ENCODE results near the gene INPP5B.
"Not testable (repeated sequence)": the region's sequence is repeated elsewhere in the genome, so short reads cannot be mapped to it uniquely, and the experiment has no call there.

Gene INPP5B

DNA sequence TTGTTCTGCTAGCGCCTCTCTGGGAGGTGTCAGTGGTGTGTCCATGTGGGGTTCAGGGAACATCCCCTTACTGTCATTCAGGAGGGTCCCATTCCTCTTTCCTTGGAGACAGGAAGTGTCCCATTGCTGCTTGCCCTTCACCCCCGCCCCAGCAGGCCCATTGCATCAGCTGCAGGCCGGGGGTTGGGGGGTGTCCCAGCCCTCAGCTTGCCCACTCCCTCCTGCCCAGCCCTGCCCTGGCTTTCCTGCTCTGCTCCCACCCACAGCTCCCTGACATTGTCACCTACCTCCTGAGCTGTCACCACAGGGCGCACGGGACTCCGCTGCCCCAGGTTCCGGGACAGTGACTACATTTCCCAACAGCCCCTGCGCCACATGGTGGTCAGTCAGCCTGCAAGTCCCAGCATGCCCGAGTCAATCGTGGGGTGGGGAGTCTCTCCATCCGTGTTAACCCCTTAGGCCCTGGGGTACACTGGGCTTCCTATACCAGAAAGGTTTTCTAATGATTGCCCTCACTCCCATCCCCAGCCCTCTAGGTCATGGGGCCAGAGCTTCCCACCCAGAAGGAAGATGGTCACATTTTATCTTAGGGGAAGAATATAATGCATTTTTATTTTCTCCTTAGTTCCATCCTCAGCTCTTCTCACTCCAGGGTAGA lies at the start of gene INPP5B:
INPP5B (minus strand) TSS at position 351 of the 658 bp plus-strand sequence. CDS start 745 bp downstream, outside the sequence.
- no peak for DNase-seq

- DNase-seq = no peak
Observed at GRCh38 chr1:37995751-37996345, 49.0 kb upstream of the INPP5B start.

- DNase-seq = no peak
Observed at GRCh38 chr1:37994886-37995566, 48.2 kb upstream of the INPP5B start.

DNA sequence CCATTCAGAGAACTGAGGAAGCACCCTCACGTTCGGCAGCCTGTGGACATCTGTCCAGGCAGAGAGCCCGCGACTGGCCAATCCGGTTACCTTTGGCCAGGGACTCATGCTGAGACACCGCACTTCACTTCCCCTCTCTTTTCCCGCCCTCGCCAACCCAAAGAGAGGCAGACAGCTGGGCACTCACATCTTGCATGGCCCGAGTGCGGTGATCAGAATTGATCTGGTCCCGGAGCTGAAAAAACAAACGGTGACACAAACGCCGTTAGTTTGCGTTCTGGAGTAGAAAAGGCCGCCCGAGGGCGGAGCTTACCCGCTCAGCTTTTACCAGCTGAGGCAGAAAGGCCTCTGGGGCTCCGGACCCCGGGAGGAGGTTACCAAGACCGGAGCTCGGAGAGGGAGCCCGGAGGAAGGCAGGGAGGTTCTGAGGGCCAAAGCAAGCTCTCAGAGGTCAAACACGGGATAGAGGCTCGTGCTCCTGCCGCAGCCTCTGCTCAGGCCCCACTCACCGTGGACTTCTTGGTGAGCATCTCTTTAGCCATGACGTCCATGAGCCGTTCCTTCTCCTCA lies 42.6 kb upstream of the INPP5B start:
- DNase-seq = no peak

DNA sequence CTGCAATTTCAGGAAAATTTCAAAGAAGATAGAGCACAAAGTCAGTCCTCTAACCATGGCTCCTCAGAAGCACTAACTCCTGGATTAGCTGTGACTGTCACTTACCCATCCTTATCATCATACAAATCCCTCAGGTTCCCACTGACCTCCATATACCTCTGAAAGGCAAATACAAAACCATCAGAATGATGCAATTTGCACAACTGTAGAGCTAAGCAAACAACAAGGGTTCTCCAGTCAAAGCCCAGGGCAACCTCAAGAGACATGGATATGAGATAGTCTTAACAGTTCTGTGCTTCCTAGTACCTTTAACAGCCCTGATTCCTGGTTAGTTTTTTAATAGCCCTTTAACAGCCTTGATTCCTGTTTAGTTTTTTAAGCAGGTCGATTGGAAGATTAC lies 40.8 kb upstream of the INPP5B start:
- DNase-seq = no peak

GRCh38 chr1:37983546-37983945 lies 36.7 kb upstream of the INPP5B start:
- DNase-seq = no peak

DNA sequence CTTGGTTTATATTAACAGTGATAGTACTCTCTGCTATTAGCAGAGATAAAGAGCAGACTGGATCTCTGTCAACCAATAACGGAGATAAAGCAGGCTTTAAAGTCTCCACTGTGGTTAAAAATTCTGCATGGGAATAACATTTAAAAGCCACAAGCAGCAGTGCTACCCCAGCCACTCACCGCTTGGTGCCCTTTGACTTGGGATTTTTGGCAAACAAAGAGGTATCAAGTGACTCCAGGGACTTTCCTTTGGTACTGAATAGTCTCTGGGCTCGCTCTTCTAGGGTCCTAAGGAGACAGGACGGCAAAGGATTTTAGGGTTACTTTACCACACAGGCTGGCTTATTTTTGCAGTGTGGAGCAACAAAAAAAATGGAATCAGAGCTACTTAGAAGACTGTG lies 31.7 kb upstream of the INPP5B start:
- no peak for DNase-seq

DNA sequence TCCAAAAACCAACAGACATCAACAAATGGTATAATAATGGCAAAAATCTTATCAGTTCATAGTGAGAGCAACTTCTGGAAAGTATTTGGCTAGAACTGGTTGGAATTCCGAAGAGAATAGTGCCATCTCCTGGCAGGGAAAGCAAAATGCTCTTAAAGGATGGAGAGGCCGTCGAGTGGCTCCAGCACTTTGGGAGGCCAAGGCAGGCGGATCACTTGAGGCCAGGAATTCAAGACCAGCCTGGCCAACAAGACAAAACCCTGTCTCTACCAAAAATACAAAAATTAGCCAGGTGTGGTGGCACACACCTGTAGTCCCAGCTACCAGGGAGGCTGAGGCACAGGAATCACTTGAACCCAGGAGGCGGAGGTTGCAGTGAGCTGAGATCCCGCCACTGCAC lies 28.2 kb upstream of the INPP5B start:
- DNase-seq = peak; percentile 17

DNA sequence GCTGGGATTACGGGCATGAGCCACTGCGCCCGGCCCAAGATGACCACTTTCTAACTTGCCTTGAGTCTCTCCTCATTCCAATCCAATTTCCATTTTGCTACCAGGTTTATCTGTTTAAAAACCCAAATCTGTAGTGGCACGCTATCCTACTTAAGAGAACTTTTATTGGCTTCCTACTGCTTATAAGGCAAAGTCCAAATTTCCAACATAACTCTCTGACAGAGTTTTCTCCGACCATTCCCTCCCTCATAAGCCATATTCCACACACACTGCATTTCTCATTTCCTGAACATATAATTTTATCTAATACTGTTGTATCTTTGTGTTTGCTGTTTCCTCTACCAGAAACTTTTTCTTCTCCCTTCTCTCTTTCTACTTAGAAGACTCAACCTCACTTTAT lies 27.7 kb upstream of the INPP5B start:
- DNase-seq = no peak

DNA sequence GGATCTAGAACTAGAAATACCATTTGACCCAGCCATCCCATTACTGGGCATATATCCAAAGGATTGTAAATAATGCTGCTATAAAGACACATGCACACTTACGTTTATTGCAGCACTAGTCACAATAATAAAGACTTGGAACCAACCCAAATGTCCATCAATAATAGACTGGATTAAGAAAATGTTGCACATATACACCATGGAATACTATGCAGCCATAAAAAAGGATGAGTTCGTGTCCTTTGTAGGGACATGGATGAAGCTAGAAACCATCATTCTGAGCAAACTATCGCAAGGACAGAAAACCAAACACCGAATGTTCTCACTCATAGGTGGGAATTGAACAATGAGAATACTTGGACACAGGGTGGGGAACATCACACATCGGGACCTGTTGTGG lies 26.8 kb upstream of the INPP5B start:
- DNase-seq = not testable (repeated sequence)

DNA sequence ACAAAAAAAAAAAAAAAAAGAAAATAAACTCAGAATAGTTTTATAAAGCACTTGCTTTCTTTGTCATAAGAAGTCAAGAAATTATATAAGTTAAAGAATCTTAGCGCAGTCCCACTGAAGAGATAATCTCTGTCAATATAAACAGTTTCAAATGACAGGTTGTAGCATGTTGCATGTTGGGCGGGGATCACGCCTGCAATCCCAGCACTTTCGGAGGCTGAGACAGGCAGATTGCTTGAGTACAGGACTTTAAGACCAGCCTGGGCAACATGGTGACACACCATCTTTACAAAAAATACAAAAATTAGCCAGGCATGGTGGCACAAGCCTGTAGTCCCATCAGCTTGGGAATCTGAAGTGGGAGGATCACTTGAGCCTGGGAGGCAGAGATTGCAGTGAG lies 18.4 kb upstream of the INPP5B start:
- no peak for DNase-seq

GRCh38 chr1:37964106-37964505 lies 17.3 kb upstream of the INPP5B start:
- not testable (repeated sequence) for DNase-seq

- no peak for DNase-seq
Observed at GRCh38 chr1:37958690-37959089, 11.8 kb upstream of the INPP5B start.

DNA sequence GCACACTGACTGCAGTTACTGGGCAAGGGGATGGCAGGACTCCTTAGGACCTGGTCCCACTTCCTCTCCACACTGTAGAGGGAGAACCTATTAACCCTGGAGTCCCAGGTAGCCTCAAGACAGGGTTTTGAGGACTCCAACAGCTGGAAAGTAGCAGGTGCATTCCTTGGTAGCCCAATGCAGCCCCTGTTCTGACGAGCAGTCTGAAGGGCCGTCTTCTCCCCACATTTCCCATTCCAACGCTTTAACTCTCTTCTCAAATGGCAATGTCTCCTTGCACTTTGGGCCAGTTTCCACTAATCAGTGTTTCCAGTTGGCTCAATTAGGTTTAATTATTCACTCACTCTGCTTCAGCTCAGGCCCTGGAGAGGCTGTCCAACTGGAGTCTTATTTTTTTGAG lies 8.8 kb upstream of the INPP5B start:
- DNase-seq = no peak

DNA sequence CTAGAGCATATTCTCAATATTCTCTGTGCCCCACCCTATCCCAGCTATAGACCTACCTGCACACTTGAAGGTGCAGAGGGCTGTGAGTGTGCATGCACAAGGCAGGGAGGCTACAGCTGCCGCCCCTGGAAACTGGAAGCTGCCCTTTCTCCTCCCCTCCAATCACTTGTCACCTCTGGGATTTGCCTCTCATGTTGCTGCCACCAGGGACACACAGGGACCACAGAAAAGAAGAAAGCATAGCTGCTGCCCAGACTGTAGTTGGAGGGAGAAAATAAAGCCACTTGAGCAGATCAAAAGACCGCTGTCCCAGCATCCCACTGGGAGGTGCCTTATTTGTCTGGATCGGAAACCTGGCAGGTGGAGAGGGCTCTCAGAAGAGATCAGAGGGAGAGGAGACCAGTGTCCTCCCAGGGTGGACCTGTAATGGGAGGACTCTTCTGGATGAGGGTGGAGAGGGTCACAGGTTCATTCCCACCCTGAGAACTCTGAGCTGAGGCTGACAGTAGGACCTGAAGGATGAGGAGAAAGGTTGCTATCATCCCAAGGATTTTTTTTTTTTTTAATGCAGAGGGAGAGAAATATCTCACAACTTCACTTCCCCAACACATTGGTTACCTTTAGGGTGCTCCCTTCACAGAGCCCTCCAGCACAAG lies 7.6 kb upstream of the INPP5B start:
- DNase-seq = no peak

DNA sequence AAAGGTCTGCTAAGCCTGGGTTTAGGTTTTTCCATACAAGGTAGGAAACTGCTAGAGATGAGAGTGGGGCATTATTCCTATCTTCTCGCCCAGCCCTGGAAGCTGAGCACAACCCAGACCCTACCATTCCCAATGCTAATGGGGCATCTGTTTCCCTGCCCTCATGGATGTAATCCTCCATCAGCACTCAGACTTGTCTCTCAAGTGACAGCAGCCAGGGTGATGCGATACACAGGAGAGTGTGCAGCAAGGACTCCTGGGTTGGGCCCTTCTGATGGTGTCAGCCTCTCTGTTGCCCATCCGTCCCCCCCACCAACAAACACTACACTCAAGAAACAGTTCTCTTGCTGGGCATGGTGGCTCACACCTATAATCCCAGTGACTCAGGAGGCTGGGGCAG lies 5.9 kb upstream of the INPP5B start:
- no peak for DNase-seq

DNA sequence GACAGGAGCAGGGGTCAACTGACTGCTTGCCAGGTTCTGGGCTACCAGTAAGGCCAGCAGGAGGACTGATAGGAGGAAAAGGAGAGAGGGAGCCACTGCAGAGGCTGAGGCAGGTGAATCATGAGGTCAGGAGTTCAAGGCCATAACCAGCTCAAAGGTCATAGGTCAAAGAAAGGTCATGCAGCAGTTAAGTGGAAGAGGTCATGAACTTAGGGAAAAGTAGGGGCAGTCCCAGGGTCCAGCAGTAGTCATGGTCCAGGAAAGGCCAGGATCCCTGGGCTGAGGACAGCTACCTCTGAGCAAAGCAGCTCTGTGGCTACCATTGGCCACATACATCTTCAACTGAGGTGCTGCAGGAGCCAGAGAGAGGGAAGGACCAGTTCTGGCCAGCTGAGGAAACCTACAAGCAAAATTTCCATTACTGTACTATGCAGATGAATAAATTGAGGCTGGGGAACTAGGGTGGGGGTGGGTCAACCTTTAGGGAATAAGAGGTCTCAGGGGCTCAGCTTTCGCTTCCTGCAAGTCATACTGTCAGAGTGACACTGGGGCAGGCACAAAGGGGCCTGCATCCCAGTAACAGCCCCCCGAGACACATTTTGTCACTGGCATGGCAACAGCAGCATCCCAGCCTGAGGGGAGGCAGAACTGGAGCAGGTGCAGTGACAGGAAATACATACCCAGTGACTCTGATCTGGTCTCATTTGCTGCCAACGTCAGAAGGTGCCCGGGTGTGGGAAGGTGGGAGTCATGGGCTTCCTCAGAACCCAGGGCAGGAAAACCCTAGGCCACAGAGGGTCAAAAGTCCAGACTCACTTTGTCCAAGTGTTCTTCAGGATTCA lies 5.2 kb upstream of the INPP5B start:
- DNase-seq = no peak

DNA sequence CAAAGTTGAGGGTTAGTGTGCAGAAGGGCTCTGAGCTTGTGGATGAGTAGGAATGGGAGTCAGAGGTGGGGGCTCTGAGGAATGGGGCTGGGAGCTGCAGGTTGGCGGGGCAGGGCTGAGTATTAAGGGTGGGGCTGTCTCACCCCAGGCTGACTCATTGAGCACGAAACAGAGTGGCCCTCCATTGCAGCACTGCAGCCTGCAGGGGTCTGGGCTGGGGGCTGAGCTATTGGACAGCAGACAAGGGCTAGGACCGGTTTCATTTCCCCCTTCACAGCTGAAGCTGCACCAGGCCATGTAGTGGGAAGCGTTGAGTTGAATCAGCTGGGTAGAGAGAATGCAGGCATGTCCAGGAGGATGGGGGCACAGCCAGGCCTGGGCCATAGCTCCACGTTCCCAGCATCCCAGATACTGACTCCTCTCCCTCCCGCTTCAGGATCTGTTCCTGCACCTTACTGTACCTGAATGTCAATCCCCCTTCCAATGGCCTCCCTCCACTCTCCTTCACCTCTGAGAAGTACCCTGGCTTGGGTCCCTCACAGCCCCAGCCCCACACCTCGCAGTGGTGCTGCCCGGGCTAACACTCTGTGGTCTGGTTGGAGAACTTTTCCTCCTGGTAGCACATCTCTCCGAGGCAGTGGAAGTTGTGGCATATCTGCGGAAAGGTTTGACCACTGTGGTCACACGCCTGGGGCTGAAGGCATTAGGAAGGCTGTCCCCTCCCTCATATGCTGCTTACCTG lies 4.4 kb upstream of the INPP5B start:
- DNase-seq = no peak

- DNase-seq = no peak
Observed at GRCh38 chr1:37949524-37950152, 2.8 kb upstream of the INPP5B start.

DNA sequence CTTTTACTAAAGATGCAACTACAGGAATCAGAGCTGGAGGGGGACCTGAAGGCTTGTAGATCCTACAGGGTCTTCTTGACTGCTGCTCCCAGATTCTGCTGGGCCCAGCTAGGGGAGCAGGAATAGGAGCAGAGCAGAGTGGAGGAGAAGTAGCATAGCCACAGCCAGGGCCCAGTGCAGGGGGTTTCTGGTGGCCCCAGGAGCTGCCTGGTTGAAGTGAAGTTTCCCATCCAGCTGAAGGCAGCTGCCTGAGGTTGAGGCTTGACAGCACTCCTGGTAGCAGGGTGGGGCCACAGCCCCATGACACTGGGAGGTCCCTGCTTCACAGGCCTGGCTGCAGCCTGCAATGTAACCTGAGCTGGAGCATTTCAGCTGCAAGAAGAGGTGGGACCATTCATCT lies 2.0 kb upstream of the INPP5B start:
- DNase-seq = no peak

GRCh38 chr1:37948166-37948565 lies 1.3 kb upstream of the INPP5B start:
- no peak for DNase-seq

Measured in NCI-H1694 treated with DMSO at 0.1 percent for 48 hours (cell line).